Body of pancreas (tissue), 4 donors: ENCODE measurements around the gene COX6B1. TPM values are rescaled to one million over a fixed set of nuclear protein-coding genes. Genes with fewer than 3 reads are reported as not detected.
"Not testable (repeated sequence)": the region's sequence is repeated elsewhere in the genome, so short reads cannot be mapped to it uniquely, and the experiment has no call there.

ENCODE experiments used
- ATAC-seq: fragments of 150-250 bp; one replicate; pipeline ENCODE4 v1.9.1; 2016
- DNase-seq, 4 donors: peaks; one replicate each; pipeline ENCODE4 v3.0.0-alpha.2; 2019
- H3K27ac ChIP-seq, 4 donors: fragments of 200-600 bp; sonication (generic); 1 replicate in 3 of 4; 2 replicates in 1 of 4; pipeline versions ENCODE4 v1.5.1 to v1.6.1; 2016 to 2019; ENCODE audit warnings: mild to moderate bottlenecking in 1 of 4, mixed read lengths in 1 of 4, moderate library complexity in 1 of 4
- H3K27me3 ChIP-seq, 2 donors: fragments of 200-600 bp; sonication (generic); one replicate each; pipeline ENCODE4 v1.6.0; 2016; ENCODE audit warnings: mild to moderate bottlenecking in 1 of 2
- H3K36me3 ChIP-seq, 2 donors: fragments of 200-600 bp; sonication (generic); replicated peaks in 1 of 2; 2 replicates each; pipeline ENCODE4 v1.5.1; 2016; ENCODE audit warnings: low read depth in 2 of 2; ENCODE audit not compliant: insufficient read depth in 1 of 2
- H3K4me1 ChIP-seq: fragments of 200-600 bp; sonication (generic); one replicate; pipeline ENCODE4 v1.6.0; 2016
- H3K4me3 ChIP-seq, 2 donors: fragments of 200-600 bp; sonication (generic); 1 replicate in 1 of 2; 2 replicates in 1 of 2; pipeline ENCODE4 v1.5.1; 2016 to 2019
- H3K9me3 ChIP-seq, 3 donors: fragments of 200-600 bp; sonication (generic); 1 replicate in 2 of 3; 2 replicates in 1 of 3; pipeline ENCODE4 v1.5.1; 2016
- CTCF ChIP-seq, 7 experiments: fragments of 450-650 bp in 4 of 7; fragments of 200-600 bp in 3 of 7; sonication (generic) in 3 of 7; IDR thresholded peaks; one replicate each; pipeline ENCODE4 v1.5.1; 2016 to 2019; ENCODE audit warnings: antibody characterized with exemption in 7 of 7
- POLR2A ChIP-seq, 3 donors: fragments of 450-650 bp; IDR thresholded peaks; one replicate each; pipeline ENCODE4 v1.6.1; 2016; ENCODE audit warnings: antibody characterized with exemption in 3 of 3, mild to moderate bottlenecking in 2 of 3
- WGBS, 2 donors: methylation state at CpG; one replicate each; pipeline ENCODE4 v1.1.5; 2017; 5-methylcytosine and 5-hydroxymethylcytosine counted together
- intact Hi-C: fragments of 100-400 bp; cut with DNase I; formaldehyde crosslinking; loops from one replicate; pipeline ENCODE4 v1.15.1; 2023
- total RNA-seq, 2 donors: library from RNA; depleted of rRNA; stranded (reverse); fragments of >200 nt; gene quantifications; one replicate each; pipeline ENCODE4 v1.1.0, GENCODE V29; 2016

COX6B1 gene
- total RNA-seq, 2 donors from 2014 or later, result 134 to 151 TPM

- no peak for ATAC-seq
- no peak overlapping the region for H3K4me3 ChIP-seq
- H3K36me3 ChIP-seq, result no peaks in the 10 kb centered on the region
- peaks cover 40% of the 10 kb centered on the region for H3K4me1 ChIP-seq
- H3K9me3 ChIP-seq, result no peaks in the 10 kb centered on the region
- no peak overlapping the region for H3K27ac ChIP-seq
- TF ChIP-seq POLR2A (IDR thresholded peaks at IDR 0.05) (no peak), CTCF (IDR thresholded peaks at IDR 0.05) (no peak)
- intact Hi-C loops, result no loop called here
- DNase-seq, result no peak
- no peaks in the 10 kb centered on the region for H3K27me3 ChIP-seq
- 70 to 73% methylated on average over 7 of the region's 7 CpGs for WGBS, 2 donors
Observed at GRCh38 chr19:35645680-35646511, 2.2 kb upstream of the COX6B1 start.

- ATAC-seq (no peak), DNase-seq (no peak)
- H3K4me3 ChIP-seq, result no peak overlapping the region
- no peak overlapping the region for H3K27ac ChIP-seq
- intact Hi-C loops, result no loop called here
- H3K36me3 ChIP-seq, result peaks cover 4 to 12% of the 10 kb centered on the region in 2 donors
- H3K27me3 ChIP-seq, result no peaks in the 10 kb centered on the region
- H3K4me1 ChIP-seq, result peaks cover 20% of the 10 kb centered on the region
- TF ChIP-seq POLR2A (IDR thresholded peaks at IDR 0.05), result no peak
- no peak for TF ChIP-seq CTCF (IDR thresholded peaks at IDR 0.05)
- H3K9me3 ChIP-seq, result no peaks in the 10 kb centered on the region
- WGBS, 2 donors, result 59 to 88% methylated on average over 9 of the region's 9 CpGs
Observed at GRCh38 chr19:35650581-35650980, 2.5 kb downstream of the COX6B1 start.

- WGBS, 2 donors, result 88 to 95% methylated on average over 6 of the region's 6 CpGs
- ATAC-seq, intact Hi-C loops, H3K4me3 ChIP-seq, H3K9me3 ChIP-seq, H3K4me1 ChIP-seq, H3K27me3 ChIP-seq, DNase-seq, H3K27ac ChIP-seq: not testable (repeated sequence)
- H3K36me3 ChIP-seq, result peaks cover 4 to 34% of the 10 kb centered on the region in 2 donors
Observed at GRCh38 chr19:35654828-35655227, 6.7 kb downstream of the COX6B1 start.

- DNase-seq, result no peak
- WGBS, 2 donors, result 92 to 93% methylated on average over 4 of the region's 4 CpGs
- Histone ChIP-seq H3K36me3 (peaks cover 4 to 40% of the 10 kb centered on the region in 2 donors), H3K4me1 (peaks cover under 1% of the 10 kb centered on the region), H3K27me3 (no peaks in the 10 kb centered on the region), H3K4me3 (no peak overlapping the region), H3K9me3 (no peaks in the 10 kb centered on the region), H3K27ac (no peak overlapping the region)
- TF ChIP-seq POLR2A (IDR thresholded peaks at IDR 0.05) (no peak), CTCF (IDR thresholded peaks at IDR 0.05) (no peak)
- intact Hi-C loops, result no loop called here
- ATAC-seq, result no peak
Observed at GRCh38 chr19:35655600-35655999, 7.5 kb downstream of the COX6B1 start.

- ATAC-seq, result no peak
- intact Hi-C loops, result no loop called here
- WGBS, 2 donors, result 84 to 89% methylated on average over 6 of the region's 6 CpGs
Observed at GRCh38 chr19:35656700-35657099, 8.6 kb downstream of the COX6B1 start.

More at GRCh38 chr19:35656700-35657099, 8.6 kb downstream of the COX6B1 start:
- no peak for DNase-seq
- peaks cover 4 to 38% of the 10 kb centered on the region in 2 donors for H3K36me3 ChIP-seq
- H3K9me3 ChIP-seq, result no peaks in the 10 kb centered on the region
- H3K4me3 ChIP-seq, result no peak overlapping the region
- no peak for TF ChIP-seq POLR2A (IDR thresholded peaks at IDR 0.05)
- TF ChIP-seq CTCF (IDR thresholded peaks at IDR 0.05), result no peak
- H3K4me1 ChIP-seq, result no peaks in the 10 kb centered on the region
- H3K27ac ChIP-seq, result no peak overlapping the region
- H3K27me3 ChIP-seq, result no peaks in the 10 kb centered on the region
